ENCODE data around the gene AQP2. TPM values are rescaled to one million over a fixed set of nuclear protein-coding genes. Genes with fewer than 3 reads are reported as not detected.

The AQP2 gene
- total RNA-seq, 4 donors from 2014 or later = not detected

GRCh38 chr12:49942512-49942893 is 8.0 kb upstream of the AQP2 start:
- Histone ChIP-seq H3K4me3 (no peak overlapping the region), H3K9me3 (no peaks in the 10 kb centered on the region), H3K36me3 (no peaks in the 10 kb centered on the region), H3K27ac (no peak overlapping the region), H3K4me1 (no peaks in the 10 kb centered on the region), H3K27me3 (no peaks in the 10 kb centered on the region)
- intact Hi-C loops (cut with DNase I; ENCODE audit: low total_unique reads) = no loop called here
- DNase-seq = no peak
- TF ChIP-seq POLR2A (IDR thresholded peaks at IDR 0.05) (no peak), CTCF (IDR thresholded peaks at IDR 0.05) (no peak)

GRCh38 chr12:49942921-49943624 is 7.5 kb upstream of the AQP2 start:
- TF ChIP-seq CTCF (IDR thresholded peaks at IDR 0.05) (no peak), POLR2A (IDR thresholded peaks at IDR 0.05) (no peak)
- intact Hi-C loops (cut with DNase I; ENCODE audit: low total_unique reads) = no loop called here

GRCh38 chr12:49943625-49943960 is 6.9 kb upstream of the AQP2 start:
- no peaks in the 10 kb centered on the region for H3K9me3 ChIP-seq
- intact Hi-C loops (cut with DNase I; ENCODE audit: low total_unique reads) = no loop called here
- no peaks in the 10 kb centered on the region for H3K27me3 ChIP-seq
- H3K4me3 ChIP-seq = no peak overlapping the region
- no peak for DNase-seq
- TF ChIP-seq POLR2A (IDR thresholded peaks at IDR 0.05) (no peak), CTCF (IDR thresholded peaks at IDR 0.05) (no peak)
- no peak overlapping the region for H3K27ac ChIP-seq
- H3K4me1 ChIP-seq = no peaks in the 10 kb centered on the region
- no peaks in the 10 kb centered on the region for H3K36me3 ChIP-seq

More at GRCh38 chr12:49942921-49943624, 7.5 kb upstream of the AQP2 start:
- no peaks in the 10 kb centered on the region for H3K27me3 ChIP-seq
- no peaks in the 10 kb centered on the region for H3K9me3 ChIP-seq
- no peak overlapping the region for H3K27ac ChIP-seq
- no peaks in the 10 kb centered on the region for H3K36me3 ChIP-seq
- H3K4me1 ChIP-seq = no peaks in the 10 kb centered on the region
- DNase-seq = no peak
- H3K4me3 ChIP-seq = no peak overlapping the region

- DNase-seq = no peak
- Histone ChIP-seq H3K4me3 (no peak overlapping the region), H3K9me3 (no peaks in the 10 kb centered on the region), H3K27ac (no peak overlapping the region), H3K4me1 (no peaks in the 10 kb centered on the region), H3K27me3 (no peaks in the 10 kb centered on the region), H3K36me3 (no peaks in the 10 kb centered on the region)
- no peak for TF ChIP-seq CTCF (IDR thresholded peaks at IDR 0.05)
- no peak for TF ChIP-seq POLR2A (IDR thresholded peaks at IDR 0.05)
- intact Hi-C loops (cut with DNase I; ENCODE audit: low total_unique reads) = no loop called here
Observed at GRCh38 chr12:49944046-49944445, 6.5 kb upstream of the AQP2 start.

GRCh38 chr12:49944718-49945117 is 5.8 kb upstream of the AQP2 start:
- Histone ChIP-seq H3K36me3 (no peaks in the 10 kb centered on the region), H3K27ac (no peak overlapping the region), H3K27me3 (no peaks in the 10 kb centered on the region), H3K4me1 (no peaks in the 10 kb centered on the region), H3K9me3 (no peaks in the 10 kb centered on the region), H3K4me3 (no peak overlapping the region)
- intact Hi-C loops (cut with DNase I; ENCODE audit: low total_unique reads) = no loop called here
- TF ChIP-seq CTCF (IDR thresholded peaks at IDR 0.05) (no peak), POLR2A (IDR thresholded peaks at IDR 0.05) (no peak)
- DNase-seq = no peak

Measured in uterus (tissue), 4 donors.